Heart right ventricle (tissue), 16 donors: ENCODE results near the gene DENND4A. TPM values are rescaled to one million over a fixed set of nuclear protein-coding genes. Genes with fewer than 3 reads are reported as not detected.
"Not testable (repeated sequence)": the region's sequence is repeated elsewhere in the genome, so short reads cannot be mapped to it uniquely, and the experiment has no call there.

Experiments
- ATAC-seq, 8 donors: fragments of 200-7000 bp; cut with Tn5 transposase; one replicate each; pipeline ENCODE4 v1.9.1; 2020; ENCODE audit warnings: mild to moderate bottlenecking in 8 of 8, moderate library complexity in 8 of 8, moderate number of reproducible peaks in 1 of 8
- DNase-seq, 2 donors: peaks; one replicate each; pipeline ENCODE4 v3.0.0-alpha.2; 2020
- H3K27ac ChIP-seq, 10 donors: fragments of 200-600 bp; sonication (generic) in 2 of 10; one replicate each; pipeline versions ENCODE4 v1.5.0 to v1.8.0; 2020 to 2022; ENCODE audit warnings: mild to moderate bottlenecking in 3 of 10
- H3K27me3 ChIP-seq, 7 donors: fragments of 200-600 bp; one replicate each; pipeline ENCODE4 v1.8.0; 2021 to 2022; ENCODE audit warnings: mild to moderate bottlenecking in 2 of 7
- H3K36me3 ChIP-seq, 9 donors: fragments of 200-600 bp; sonication (generic) in 1 of 9; one replicate each; pipeline versions ENCODE4 v1.5.0 to v1.8.0; 2020 to 2022; ENCODE audit warnings: mild to moderate bottlenecking in 2 of 9
- H3K4me1 ChIP-seq, 9 donors: fragments of 200-600 bp; sonication (generic) in 1 of 9; one replicate each; pipeline versions ENCODE4 v1.5.0 to v1.8.0; 2020 to 2022; ENCODE audit warnings: mild to moderate bottlenecking in 4 of 9
- H3K4me3 ChIP-seq, 10 donors: fragments of 200-600 bp; sonication (generic) in 2 of 10; one replicate each; pipeline versions ENCODE4 v1.5.0 to v1.8.0; 2020 to 2022; ENCODE audit warnings: mild to moderate bottlenecking in 7 of 10, moderate library complexity in 2 of 10
- H3K9me3 ChIP-seq, 11 donors: fragments of 200-600 bp in 10 of 11; sonication (generic) in 2 of 11; one replicate each; pipeline versions ENCODE4 v1.5.0 to v1.8.0; 2013 to 2022; ENCODE audit warnings: mild to moderate bottlenecking in 2 of 11, control low read depth in 1 of 11, moderate library complexity in 1 of 11
- CTCF ChIP-seq, 9 donors: fragments of 200-600 bp; sonication (generic) in 2 of 9; IDR thresholded peaks; one replicate each; pipeline versions ENCODE4 v1.5.0 to v1.8.0; 2021 to 2022; ENCODE audit warnings: antibody characterized with exemption in 9 of 9, mild to moderate bottlenecking in 5 of 9, moderate library complexity in 1 of 9
- WGBS, 2 donors: extraction: QIAGEN DNeasy Blood & Tissue Kit; methylation state at CpG; one replicate each; pipeline ENCODE4 v1.1.7; 2013; ENCODE audit warnings: inconsistent platforms in 1 of 2; 5-methylcytosine and 5-hydroxymethylcytosine counted together
- intact Hi-C, 10 donors: fragments of 100-400 bp; cut with DNase I; formaldehyde crosslinking; loops; one replicate each; pipeline versions ENCODE4 v1.11.1 to v1.14.2; 2022
- polyA plus RNA-seq, 2 donors: library from polyadenylated mRNA; stranded (reverse); fragments of 200-250 nt; gene quantifications; one replicate each; pipeline ENCODE4 v1.2.3, GENCODE V29; 2013
- total RNA-seq, 10 donors: library from RNA; stranded (reverse); fragmentation: NEBNext Ultra II Directional in 3 of 10; extraction: Animal tissue kit (Norgen Biotek cat#: 25700) in 3 of 10; gene quantifications; one replicate each; pipeline versions ENCODE4 v1.2.1 to v1.2.4, GENCODE V29; 2021 to 2023
- donor health status: Arrhythmogenic right ventricular cardiomyopathy.
- donor health status: ischemic (EF 13 %, LVEDD 7.1; RV severe dilation, severe dysfunction).
- donor health status: healthy with polysubstance abuse.
- donor health status: DM: no; HTN: yes; CAD: no.
- donor health status: DM: no; HTN: no; CAD: no.
- donor health status: ischemic (EF 25% LVEDD 6.9; RV normal size, moderate dysfunction).
- donor health status: ischemic (EF 25% LVEDD 5.7; RV mildly dilated, moderate dysfunction).
- donor health status: healthy.
- donor health status: DM: yes; HTN: yes; CAD: no.
- donor health status: Ischemic cardiomyopathy.
- donor health status: ischemic (EF 35%, LVEDD 5.7; RV mildly dilated, moderate dysfunction).
- donor health status: nonischemic (EF 11% LVEDD 7.7; RV severe dilation, severe dysfunction).
- donor health status: DM: yes; HTN: yes; CAD: no.
- donor health status: PGD.
- donor health status: ischemic (EF 29% LVEDD 5.4; RV normal size, mild dysfunction).
- donor health status: nonischemic (EF 23%, LVEDD 6.1; RV moderate dilation, normal function).

The DENND4A gene
- total and polyA plus RNA-seq, 12 donors = 3.2 to 23.8 (median 15.5) TPM

GRCh38 chr15:65785151-65785550, 6.9 kb downstream of the DENND4A start:
- ATAC-seq = no peak
- DNase-seq = no peak
- 91 to 96% methylated on average over 6 of the region's 6 CpGs for WGBS, 2 donors

GRCh38 chr15:65783872-65784271, 8.2 kb downstream of the DENND4A start:
- Histone ChIP-seq H3K27ac (no peak overlapping the region), H3K27me3 (no peaks in the 10 kb centered on the region), H3K36me3 (peaks cover 0 to 7% (median 0%) of the 10 kb centered on the region in 9 donors), H3K4me1 (peaks cover 0 to 50% (median 12%) of the 10 kb centered on the region in 9 donors), H3K9me3 (no peaks in the 10 kb centered on the region), H3K4me3 (no peak overlapping the region)
- 63 to 67% methylated on average over 5 of the region's 5 CpGs for WGBS, 2 donors
- intact Hi-C loops = no loop called here
- no peak for DNase-seq
- no peak for ATAC-seq
- no peak for TF ChIP-seq CTCF (IDR thresholded peaks at IDR 0.05)

More at GRCh38 chr15:65785151-65785550, 6.9 kb downstream of the DENND4A start:
- Histone ChIP-seq H3K9me3 (no peaks in the 10 kb centered on the region), H3K4me1 (peaks cover 0 to 61% (median 17%) of the 10 kb centered on the region in 9 donors), H3K36me3 (peaks cover 0 to 7% (median 0%) of the 10 kb centered on the region in 9 donors), H3K27ac (no peak overlapping the region), H3K27me3 (no peaks in the 10 kb centered on the region), H3K4me3 (no peak overlapping the region)
- no peak for TF ChIP-seq CTCF (IDR thresholded peaks at IDR 0.05)
- intact Hi-C loops = no loop called here

DNA sequence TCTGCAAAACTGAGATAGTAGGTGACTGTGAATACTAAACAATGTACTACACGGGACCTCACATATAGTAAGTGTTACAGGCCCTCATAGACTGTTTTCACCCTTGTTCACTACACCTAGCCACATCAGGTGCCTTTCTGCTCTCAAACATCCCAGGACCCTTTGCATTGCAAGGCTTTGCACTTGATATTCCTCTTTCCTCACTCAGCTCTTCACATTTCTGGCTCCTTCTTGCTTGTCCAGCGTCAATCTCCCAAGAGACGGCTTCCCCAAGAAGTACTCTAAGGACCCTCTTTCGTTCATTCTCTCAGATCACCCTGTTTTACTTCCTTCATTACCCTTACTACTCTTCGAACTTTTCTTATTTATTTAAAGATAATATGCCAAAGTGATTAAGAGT, 10.0 kb downstream of the DENND4A start:
- WGBS, 2 donors = 81 to 87% methylated on average over 5 of the region's 5 CpGs
- H3K9me3 ChIP-seq = no peaks in the 10 kb centered on the region
- no peak overlapping the region for H3K4me3 ChIP-seq
- DNase-seq (no peak), ATAC-seq (no peak)
- H3K36me3 ChIP-seq = peaks cover 0 to 7% (median 0%) of the 10 kb centered on the region in 9 donors
- no peaks in the 10 kb centered on the region for H3K27me3 ChIP-seq
- peaks cover 0 to 51% (median 6%) of the 10 kb centered on the region in 9 donors for H3K4me1 ChIP-seq
- TF ChIP-seq CTCF (IDR thresholded peaks at IDR 0.05) = no peak
- H3K27ac ChIP-seq = no peak overlapping the region
- intact Hi-C loops = no loop called here

DNA sequence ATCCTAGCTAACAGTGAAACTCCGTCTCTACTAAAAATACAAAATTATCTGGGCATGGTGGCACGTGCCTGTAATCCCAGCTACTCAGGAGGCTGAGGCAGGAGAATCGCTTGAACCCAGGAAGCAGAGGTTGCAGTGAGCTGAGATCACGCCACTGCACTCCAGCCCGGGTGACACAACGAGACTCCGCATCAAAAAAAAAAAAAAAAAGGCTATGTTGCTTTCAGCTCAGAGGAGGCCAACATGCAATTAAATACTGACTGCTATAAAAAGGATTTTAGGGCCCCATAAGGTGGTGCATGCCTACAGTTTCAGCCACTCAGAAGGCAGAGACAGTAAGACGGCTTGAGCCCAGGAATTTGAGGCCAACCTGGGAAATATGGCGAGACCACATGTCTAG, 13.4 kb downstream of the DENND4A start:
- H3K36me3 ChIP-seq, ATAC-seq, H3K27ac ChIP-seq, H3K4me3 ChIP-seq, H3K9me3 ChIP-seq, DNase-seq, H3K27me3 ChIP-seq, intact Hi-C loops: not testable (repeated sequence)
- H3K4me1 ChIP-seq = peaks cover 0 to 64% (median 5%) of the 10 kb centered on the region in 9 donors
- WGBS, 2 donors = 89 to 92% methylated on average over 9 of the region's 9 CpGs

DNA sequence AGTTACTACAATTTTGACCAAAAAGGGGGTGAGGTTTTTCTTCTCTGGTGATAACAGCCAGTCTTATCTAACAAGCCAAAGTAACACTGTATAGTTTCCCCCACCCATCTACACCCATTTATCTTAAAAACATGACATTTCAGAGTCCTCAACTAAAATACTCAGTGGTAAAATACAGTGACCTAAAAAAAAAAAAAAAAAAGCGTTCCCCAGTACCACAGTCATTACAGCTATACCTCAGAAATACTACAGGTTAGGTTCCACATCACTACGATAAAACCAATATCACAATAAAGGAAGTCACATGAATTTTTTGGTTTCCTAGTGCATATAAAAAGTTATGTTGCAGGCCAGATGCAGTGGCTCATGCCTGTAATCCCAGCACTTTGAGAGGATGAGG, 13.8 kb downstream of the DENND4A start:
- Histone ChIP-seq H3K27me3 (no peaks in the 10 kb centered on the region), H3K4me3 (no peak overlapping the region), H3K36me3 (no peaks in the 10 kb centered on the region), H3K4me1 (peaks cover 0 to 64% (median 3%) of the 10 kb centered on the region in 9 donors), H3K27ac (no peak overlapping the region), H3K9me3 (no peaks in the 10 kb centered on the region)
- DNase-seq (no peak), ATAC-seq (no peak)
- TF ChIP-seq CTCF (IDR thresholded peaks at IDR 0.05) = no peak
- intact Hi-C loops = no loop called here
- 73 to 77% methylated on average over 2 of the region's 2 CpGs for WGBS, 2 donors
